Stimulated activated naive CD8-positive, alpha-beta T cell treated with anti-CD3 and anti-CD28 coated beads, Interleukin-15, Interleukin-2, amounts not matched to agents 100 U/mL and 50 U/mL, for 24 hours (primary cell): ENCODE measurements around the gene USP24.
A peak's percentile ranks its signal among the peaks of the same experiment; 100 is the strongest.
"Not testable (repeated sequence)": the region's sequence is repeated elsewhere in the genome, so short reads cannot be mapped to it uniquely, and the experiment has no call there.

Experiments
- ATAC-seq: fragments of 150-1000 bp; cut with Tn5 transposase; one replicate; pipeline ENCODE4 v1.10.0; 2021
- DNase-seq: peaks from one replicate; pipeline ENCODE4 v3.0.0; 2021

Gene USP24

GRCh38 chr1:55231745-55232144 is 16.6 kb upstream of the USP24 start:
- no peak for DNase-seq
- ATAC-seq, result no peak

- no peak for DNase-seq
Observed at GRCh38 chr1:55230659-55231058, 15.5 kb upstream of the USP24 start.

GRCh38 chr1:55229726-55230125 is 14.6 kb upstream of the USP24 start:
- not testable (repeated sequence) for ATAC-seq, DNase-seq

More at GRCh38 chr1:55230659-55231058, 15.5 kb upstream of the USP24 start:
- ATAC-seq, result no peak

GRCh38 chr1:55225228-55225627 is 10.1 kb upstream of the USP24 start:
- DNase-seq (no peak), ATAC-seq (no peak)

- DNase-seq, result no peak
- ATAC-seq, result no peak
Observed at GRCh38 chr1:55224729-55225128, 9.6 kb upstream of the USP24 start.

- ATAC-seq, result no peak
- no peak for DNase-seq
Observed at GRCh38 chr1:55222152-55222551, 7.0 kb upstream of the USP24 start.

- ATAC-seq (peak; percentile 16), DNase-seq (no peak)
Observed at GRCh38 chr1:55217226-55217986, 2.2 kb upstream of the USP24 start.

GRCh38 chr1:55216096-55216495 is 932 bp upstream of the USP24 start:
- ATAC-seq (no peak), DNase-seq (no peak)

- DNase-seq, result peak; percentile 38
- ATAC-seq, result peak; percentile 10
Observed at GRCh38 chr1:55214934-55215193, 300 bp downstream of the USP24 start.

- peak; percentile 31 for ATAC-seq
- DNase-seq, result peak; percentile 68
Observed at GRCh38 chr1:55214212-55214933, 791 bp downstream of the USP24 start.

- DNase-seq (peak; percentile 48), ATAC-seq (peak; percentile 38)
Observed at GRCh38 chr1:55213885-55214211, 1.3 kb downstream of the USP24 start.

GRCh38 chr1:55213151-55213884 is 1.8 kb downstream of the USP24 start:
- no peak for DNase-seq
- no peak for ATAC-seq

- DNase-seq (peak; percentile 24), ATAC-seq (no peak)
Observed at GRCh38 chr1:55212349-55213150, 2.6 kb downstream of the USP24 start.

GRCh38 chr1:55211863-55212262 is 3.3 kb downstream of the USP24 start:
- DNase-seq (no peak), ATAC-seq (no peak)

GRCh38 chr1:55210990-55211801 is 4.0 kb downstream of the USP24 start:
- ATAC-seq, result no peak
- DNase-seq, result no peak

GRCh38 chr1:55209247-55209646 is 5.9 kb downstream of the USP24 start:
- ATAC-seq (no peak), DNase-seq (no peak)

GRCh38 chr1:55206210-55206609 is 9.0 kb downstream of the USP24 start:
- DNase-seq (no peak), ATAC-seq (no peak)

- ATAC-seq (peak; percentile 90), DNase-seq (no peak)
Observed at GRCh38 chr1:55204997-55205396, 10.2 kb downstream of the USP24 start.

GRCh38 chr1:55203064-55203463 is 12.1 kb downstream of the USP24 start:
- ATAC-seq, result peak; percentile 21
- DNase-seq, result no peak

- DNase-seq (no peak), ATAC-seq (no peak)
Observed at GRCh38 chr1:55200667-55201066, 14.5 kb downstream of the USP24 start.

- ATAC-seq, DNase-seq: not testable (repeated sequence)
Observed at GRCh38 chr1:55199735-55200134, 15.4 kb downstream of the USP24 start.

GRCh38 chr1:55198044-55198443 is 17.1 kb downstream of the USP24 start:
- ATAC-seq (no peak), DNase-seq (no peak)
